ENCODE measurements around the gene RFX5. TPM values are rescaled to one million over a fixed set of nuclear protein-coding genes. Genes with fewer than 3 reads are reported as not detected.
"Not testable (repeated sequence)": the region's sequence is repeated elsewhere in the genome, so short reads cannot be mapped to it uniquely, and the experiment has no call there.

The RFX5 gene
- total RNA-seq, 1 donor from 2014 or later, result 61.3 TPM

DNA sequence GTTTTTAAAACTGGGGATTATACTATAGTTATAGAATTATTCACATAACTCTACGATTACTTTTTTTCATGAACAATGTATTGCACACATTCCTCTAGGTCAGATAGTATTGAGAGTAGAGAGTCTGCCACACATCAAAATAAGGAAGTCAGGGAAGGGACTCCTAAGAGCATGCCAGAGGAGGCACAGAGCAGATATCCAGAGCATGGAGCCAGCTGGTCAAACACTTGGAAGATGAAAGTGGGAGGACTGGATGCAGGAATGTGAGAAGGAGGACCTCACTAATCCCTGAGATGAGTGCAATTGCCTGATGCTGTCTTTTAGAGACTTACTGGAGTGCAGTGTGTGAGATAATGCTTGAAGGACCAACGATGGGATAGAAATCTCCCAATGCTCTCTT is 9.6 kb upstream of the RFX5 start:
- no peaks in the 10 kb centered on the region for H3K9me3 ChIP-seq (ENCODE audit: insufficient read depth, low read depth, low read length)
- Mint-ChIP-seq H3K27me3 (ENCODE audit: low read depth, unreplicated experiment) (no peaks in the 10 kb centered on the region), H3K4me3 (ENCODE audit: unreplicated experiment) (no peak overlapping the region), H3K4me1 (ENCODE audit: low read depth, unreplicated experiment) (no peaks in the 10 kb centered on the region), H3K27ac (ENCODE audit: unreplicated experiment) (no peak overlapping the region), H3K36me3 (ENCODE audit: low read depth, unreplicated experiment) (peaks cover 5% of the 10 kb centered on the region), H3K9me3 (ENCODE audit: unreplicated experiment) (peaks cover 9% of the 10 kb centered on the region)
- H2AFZ ChIP-seq (ENCODE audit: low read depth, low read length), result no peak overlapping the region
- DNase-seq (ENCODE audit: low read depth), result no peak
- H3K36me3 ChIP-seq (ENCODE audit: insufficient read depth, low read length), result no peaks in the 10 kb centered on the region
- no peaks in the 10 kb centered on the region for H3K4me1 ChIP-seq (ENCODE audit: insufficient read depth, low read length)
- no peak for FAIRE-seq
- H4K20me1 ChIP-seq (ENCODE audit: insufficient read depth, low read length), result no peaks in the 10 kb centered on the region
- no peak overlapping the region for H3K27ac ChIP-seq (ENCODE audit: low read depth, low read length)
- H3K79me2 ChIP-seq (ENCODE audit: insufficient read depth, low read length), result no peaks in the 10 kb centered on the region
- no peak overlapping the region for H3K9ac ChIP-seq (ENCODE audit: low read length)
- no peaks in the 10 kb centered on the region for H3K27me3 ChIP-seq (ENCODE audit: insufficient read depth, low read length)
- no peak overlapping the region for H3K4me2 ChIP-seq (ENCODE audit: low read length)
- no peak overlapping the region for H3K4me3 ChIP-seq (ENCODE audit: insufficient read depth, low read depth, low read length)
- TF ChIP-seq EZH2 (IDR thresholded peaks at IDR 0.05; ENCODE audit: insufficient read depth, low read length), result no peak
- no peak for TF ChIP-seq CTCF (IDR thresholded peaks at IDR 0.05; ENCODE audit: insufficient read depth, low read depth, low read length)

DNA sequence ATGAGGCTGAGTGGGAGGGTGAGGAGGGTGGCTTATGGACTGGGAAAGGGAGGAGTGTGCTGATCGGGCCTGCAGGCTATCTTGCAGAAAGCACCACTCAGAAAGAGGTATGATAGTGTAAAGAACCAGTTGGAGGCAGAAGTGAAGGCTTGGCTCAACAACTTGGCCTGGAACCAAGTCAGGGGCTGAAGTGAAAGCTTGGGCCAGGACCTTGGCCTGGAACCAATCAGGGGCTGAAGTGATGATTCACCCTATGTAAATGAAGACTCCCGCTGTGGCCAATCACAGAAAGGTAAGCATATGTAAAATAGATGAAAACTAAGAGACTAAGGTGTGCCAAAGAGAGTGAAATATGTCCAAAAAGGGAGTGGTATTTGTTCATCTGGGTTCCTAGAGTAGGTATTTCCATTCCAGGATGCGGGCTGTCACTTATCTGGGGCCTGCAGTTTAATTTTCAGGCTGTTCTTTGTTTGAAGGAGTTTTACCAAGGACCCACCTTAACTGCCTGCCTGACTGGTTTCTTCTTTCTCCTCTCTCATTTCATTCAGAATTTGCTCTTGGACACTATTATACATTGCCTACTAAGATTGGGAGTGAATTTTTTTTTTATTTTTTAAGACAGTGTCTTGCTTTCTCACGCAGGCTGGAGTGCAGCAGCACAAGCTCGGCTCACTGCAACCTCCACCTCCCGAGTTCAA is 5.1 kb upstream of the RFX5 start:
- no peaks in the 10 kb centered on the region for H3K36me3 Mint-ChIP-seq (ENCODE audit: low read depth, unreplicated experiment)
- H3K27me3 ChIP-seq (ENCODE audit: insufficient read depth, low read length), result no peaks in the 10 kb centered on the region
- no peaks in the 10 kb centered on the region for H3K36me3 ChIP-seq (ENCODE audit: insufficient read depth, low read length)
- no peak for FAIRE-seq
- no peaks in the 10 kb centered on the region for H3K9me3 ChIP-seq (ENCODE audit: insufficient read depth, low read depth, low read length)
- peaks cover 2% of the 10 kb centered on the region for H3K9me3 Mint-ChIP-seq (ENCODE audit: unreplicated experiment)
- no peak for DNase-seq (ENCODE audit: low read depth)
- H3K27ac ChIP-seq (ENCODE audit: low read depth, low read length), result no peak overlapping the region
- H3K4me3 Mint-ChIP-seq (ENCODE audit: unreplicated experiment), result no peak overlapping the region
- TF ChIP-seq CTCF (IDR thresholded peaks at IDR 0.05; ENCODE audit: insufficient read depth, low read depth, low read length), result no peak
- no peak for TF ChIP-seq EZH2 (IDR thresholded peaks at IDR 0.05; ENCODE audit: insufficient read depth, low read length)
- H4K20me1 ChIP-seq (ENCODE audit: insufficient read depth, low read length), result no peaks in the 10 kb centered on the region
- H3K4me1 Mint-ChIP-seq (ENCODE audit: low read depth, unreplicated experiment), result peaks cover 10% of the 10 kb centered on the region
- H2AFZ ChIP-seq (ENCODE audit: low read depth, low read length), result no peak overlapping the region
- no peaks in the 10 kb centered on the region for H3K27me3 Mint-ChIP-seq (ENCODE audit: low read depth, unreplicated experiment)
- H3K4me3 ChIP-seq (ENCODE audit: insufficient read depth, low read depth, low read length), result no peak overlapping the region
- H3K4me1 ChIP-seq (ENCODE audit: insufficient read depth, low read length), result peaks cover 9% of the 10 kb centered on the region
- no peak overlapping the region for H3K9ac ChIP-seq (ENCODE audit: low read length)
- H3K4me2 ChIP-seq (ENCODE audit: low read length), result no peak overlapping the region
- H3K27ac Mint-ChIP-seq (ENCODE audit: unreplicated experiment), result no peak overlapping the region
- H3K79me2 ChIP-seq (ENCODE audit: insufficient read depth, low read length), result no peaks in the 10 kb centered on the region

- H3K9me3 ChIP-seq (ENCODE audit: insufficient read depth, low read depth, low read length); H3K4me3 ChIP-seq (ENCODE audit: insufficient read depth, low read depth, low read length); H3K27ac Mint-ChIP-seq (ENCODE audit: unreplicated experiment); FAIRE-seq; H3K27me3 ChIP-seq (ENCODE audit: insufficient read depth, low read length); H3K36me3 Mint-ChIP-seq (ENCODE audit: low read depth, unreplicated experiment); H3K9me3 Mint-ChIP-seq (ENCODE audit: unreplicated experiment); H4K20me1 ChIP-seq (ENCODE audit: insufficient read depth, low read length); H3K27me3 Mint-ChIP-seq (ENCODE audit: low read depth, unreplicated experiment); H3K36me3 ChIP-seq (ENCODE audit: insufficient read depth, low read length); H3K4me2 ChIP-seq (ENCODE audit: low read length); H2AFZ ChIP-seq (ENCODE audit: low read depth, low read length); H3K9ac ChIP-seq (ENCODE audit: low read length); H3K4me3 Mint-ChIP-seq (ENCODE audit: unreplicated experiment); DNase-seq (ENCODE audit: low read depth); H3K27ac ChIP-seq (ENCODE audit: low read depth, low read length): not testable (repeated sequence)
- H3K4me1 Mint-ChIP-seq (ENCODE audit: low read depth, unreplicated experiment), result peaks cover 17% of the 10 kb centered on the region
- Histone ChIP-seq H3K4me1 (ENCODE audit: insufficient read depth, low read length) (peaks cover 15% of the 10 kb centered on the region), H3K79me2 (ENCODE audit: insufficient read depth, low read length) (peaks cover 10% of the 10 kb centered on the region)
Observed at GRCh38 chr1:151350323-151350722, 3.3 kb upstream of the RFX5 start.
